GM19351 (cell line): ENCODE data around the gene PACS2.
A peak's percentile ranks its signal among the peaks of the same experiment; 100 is the strongest.

Experiments
- ATAC-seq: cut with Tn5 transposase; IDR thresholded peaks from one replicate; pipeline ENCODE4 v1.9.1; 2021; ENCODE audit warnings: mild to moderate bottlenecking, moderate library complexity; ENCODE audit not compliant: unreplicated experiment

PACS2 gene

GRCh38 chr14:105398726-105399465 lies 84.3 kb downstream of the PACS2 start:
- peak; percentile 46 for ATAC-seq

- ATAC-seq: no peak
Measured at GRCh38 chr14:105399466-105399775, 84.9 kb downstream of the PACS2 start.

GRCh38 chr14:105400016-105400415 lies 85.5 kb downstream of the PACS2 start:
- ATAC-seq: no peak

GRCh38 chr14:105401699-105402098 lies 87.2 kb downstream of the PACS2 start:
- ATAC-seq: no peak

- ATAC-seq: no peak
Measured at GRCh38 chr14:105408592-105408991, 94.0 kb downstream of the PACS2 start.

GRCh38 chr14:105409364-105409763 lies 94.8 kb downstream of the PACS2 start:
- no peak for ATAC-seq

- no peak for ATAC-seq
Measured at GRCh38 chr14:105410642-105411016, 96.1 kb downstream of the PACS2 start.

GRCh38 chr14:105411017-105411941 lies 96.7 kb downstream of the PACS2 start:
- ATAC-seq: no peak

- no peak for ATAC-seq
Measured at GRCh38 chr14:105411985-105412770, 97.6 kb downstream of the PACS2 start.

GRCh38 chr14:105412771-105413543 lies 98.4 kb downstream of the PACS2 start:
- no peak for ATAC-seq

GRCh38 chr14:105413544-105413886 lies 99.0 kb downstream of the PACS2 start:
- ATAC-seq: no peak

GRCh38 chr14:105414456-105415371 lies 100.2 kb downstream of the PACS2 start:
- ATAC-seq: peak; percentile 80

- ATAC-seq: no peak
Measured at GRCh38 chr14:105415481-105416428, 101.2 kb downstream of the PACS2 start.

GRCh38 chr14:105416671-105417070 lies 102.1 kb downstream of the PACS2 start:
- ATAC-seq: no peak

- no peak for ATAC-seq
Measured at GRCh38 chr14:105417690-105418121, 103.2 kb downstream of the PACS2 start.

- no peak for ATAC-seq
Measured at GRCh38 chr14:105418269-105419194, 104.0 kb downstream of the PACS2 start.
